ENCODE measurements around the gene IFT80.
"Not testable (repeated sequence)": the region's sequence is repeated elsewhere in the genome, so short reads cannot be mapped to it uniquely, and the experiment has no call there.

The IFT80 gene

DNA sequence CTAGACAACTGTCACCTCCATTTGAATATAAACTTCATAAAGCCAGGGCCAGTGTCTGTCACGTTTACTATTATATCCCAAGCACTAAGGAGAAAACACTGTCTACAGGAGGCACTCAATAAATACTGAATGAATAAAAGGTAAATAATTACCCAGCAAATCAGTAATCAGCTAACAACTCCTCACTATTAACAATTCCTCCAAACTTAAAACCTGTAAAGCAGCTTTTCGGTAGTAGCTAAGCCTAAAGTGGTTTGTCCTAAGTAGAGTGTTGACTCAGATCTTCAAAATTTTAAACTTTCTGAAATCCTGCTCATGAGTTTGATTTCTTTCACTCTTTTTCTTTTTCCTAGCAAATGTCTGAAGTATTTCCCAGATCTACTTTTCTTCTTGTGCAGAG lies 133.9 kb downstream of the IFT80 start:
- no peak for DNase-seq (ENCODE audit: low read depth)

DNA sequence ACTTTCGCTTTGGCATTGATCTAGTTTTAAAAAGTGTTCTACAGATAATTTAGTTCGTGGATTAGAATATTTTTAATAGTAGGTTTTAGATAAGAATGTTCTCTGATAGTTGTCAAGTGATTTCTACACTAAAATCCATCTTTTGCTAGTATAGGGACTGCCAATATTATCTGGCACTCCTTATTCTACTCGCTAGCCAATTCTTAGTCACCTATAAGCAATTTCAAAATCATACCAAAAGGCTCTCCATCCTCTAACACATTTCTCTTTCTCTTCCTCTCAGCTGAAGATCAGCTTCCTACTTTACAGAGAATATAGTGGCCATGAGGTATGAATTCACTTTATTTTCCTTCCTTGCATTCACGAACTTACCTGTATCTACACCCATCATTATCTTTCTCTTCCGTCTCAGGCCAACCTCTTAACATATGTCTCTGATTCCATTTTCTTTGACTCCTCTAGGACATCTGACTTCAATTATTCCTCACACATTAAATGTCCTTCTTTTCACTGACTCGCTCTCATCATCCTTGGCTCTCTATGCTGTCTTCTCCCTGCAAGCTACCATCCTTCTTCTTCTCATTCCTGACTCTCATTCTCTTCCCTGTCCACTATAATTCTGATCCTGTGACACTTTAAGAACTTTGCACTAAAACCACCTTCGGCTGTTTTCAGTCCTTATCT lies 138.3 kb downstream of the IFT80 start:
- no peak for DNase-seq (ENCODE audit: low read depth)

DNA sequence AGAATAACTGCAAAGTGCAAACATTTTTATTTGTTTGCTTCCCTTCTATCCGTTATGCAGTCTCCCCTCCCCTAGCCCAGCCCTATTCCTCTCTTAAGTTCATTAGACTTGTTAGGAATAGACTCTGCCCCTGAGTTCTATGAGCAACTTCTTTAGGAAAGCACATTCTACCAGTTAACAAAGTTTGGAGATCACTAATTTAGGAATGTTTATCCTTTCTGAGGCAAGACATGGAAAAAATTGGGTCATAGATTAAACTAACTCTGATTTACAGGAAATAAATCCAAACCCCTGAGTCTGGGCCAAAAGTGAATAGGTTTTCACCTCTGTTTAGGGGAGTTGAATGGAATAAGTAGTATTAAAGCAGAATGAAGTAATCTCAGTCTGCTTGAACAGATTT lies 139.4 kb downstream of the IFT80 start:
- DNase-seq (ENCODE audit: low read depth): no peak

DNA sequence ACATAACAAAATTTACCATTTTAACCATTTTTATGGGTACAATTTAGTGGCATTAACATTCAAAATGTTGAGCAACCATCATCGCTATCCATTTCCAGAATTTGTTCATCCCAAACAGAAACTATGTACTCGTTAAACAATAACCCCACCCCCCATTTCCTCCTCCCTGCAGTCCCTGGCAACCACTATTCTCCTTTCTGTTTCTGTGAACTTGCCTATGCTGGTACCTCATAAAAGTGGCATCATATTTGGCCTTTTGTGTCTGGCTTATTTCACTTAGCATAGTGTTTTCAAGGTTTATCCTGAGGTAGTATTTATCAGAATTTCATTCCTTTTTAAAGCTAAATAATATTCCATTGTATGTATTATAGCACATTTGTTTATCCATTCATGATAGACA lies 141.4 kb downstream of the IFT80 start:
- no peak for DNase-seq (ENCODE audit: low read depth)

DNA sequence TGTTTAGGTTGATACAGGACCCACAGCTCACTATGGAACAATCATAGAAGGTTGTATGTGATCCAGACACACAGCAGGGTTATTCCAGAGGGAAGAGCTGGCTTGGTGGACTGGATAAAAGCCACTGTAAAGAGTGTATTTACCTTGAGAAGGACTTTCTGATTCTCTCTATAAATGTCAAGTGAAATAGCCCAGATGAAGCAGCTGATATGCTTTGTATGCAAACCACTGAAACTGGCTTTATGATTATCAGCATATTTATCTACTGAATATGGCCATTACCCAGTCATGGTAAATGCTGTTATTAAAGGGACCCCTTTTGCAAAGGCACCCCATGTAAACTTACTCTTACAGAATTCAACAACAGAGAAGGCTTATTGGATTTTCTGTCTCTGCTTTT lies 145.7 kb downstream of the IFT80 start:
- no peak for DNase-seq (ENCODE audit: low read depth)

DNA sequence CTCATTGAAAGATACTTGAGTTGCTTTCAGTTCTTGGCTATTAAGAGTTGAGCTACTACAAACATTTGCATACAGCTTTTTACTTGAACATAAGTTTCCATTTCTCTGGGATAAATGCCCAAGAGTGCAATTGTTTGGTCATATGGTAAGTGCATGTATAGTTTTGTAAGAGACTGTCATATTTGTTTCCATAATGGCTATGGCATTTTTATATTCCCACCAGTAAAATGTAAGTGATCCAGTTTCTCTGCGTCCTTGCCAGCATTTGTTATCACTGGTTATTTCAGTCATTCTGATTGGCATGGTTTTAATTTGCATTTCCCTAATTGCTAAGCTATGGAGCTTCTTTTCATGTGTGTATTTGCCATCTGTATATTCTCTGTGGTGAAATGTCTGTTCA lies 151.3 kb downstream of the IFT80 start:
- DNase-seq (ENCODE audit: low read depth): no peak

DNA sequence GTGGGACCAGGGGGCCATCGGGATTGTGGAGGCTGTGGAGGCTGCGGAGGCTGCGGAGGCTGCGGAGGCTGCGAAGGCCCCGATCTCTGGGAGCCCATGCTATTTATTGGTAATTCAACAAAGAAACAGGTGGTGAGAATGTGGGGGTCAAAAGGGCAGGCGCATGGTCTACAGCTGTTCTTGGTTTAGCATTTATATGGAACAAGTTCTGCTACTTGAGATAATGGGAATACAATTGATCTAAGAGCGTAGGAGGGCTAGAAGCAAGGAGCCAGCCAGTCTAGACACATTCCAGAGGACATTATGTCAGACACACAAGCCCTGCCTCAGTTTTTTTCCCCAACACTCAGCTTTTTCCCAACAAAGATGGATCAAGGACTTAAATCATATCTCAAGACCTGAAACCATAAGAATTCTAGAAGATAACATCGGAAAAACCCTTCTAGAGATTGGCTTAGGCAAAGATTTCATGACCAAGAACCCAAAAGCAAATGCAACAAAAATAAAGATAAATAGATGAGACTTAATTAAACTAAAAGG lies 153.7 kb downstream of the IFT80 start:
- no peak for DNase-seq (ENCODE audit: low read depth)

DNA sequence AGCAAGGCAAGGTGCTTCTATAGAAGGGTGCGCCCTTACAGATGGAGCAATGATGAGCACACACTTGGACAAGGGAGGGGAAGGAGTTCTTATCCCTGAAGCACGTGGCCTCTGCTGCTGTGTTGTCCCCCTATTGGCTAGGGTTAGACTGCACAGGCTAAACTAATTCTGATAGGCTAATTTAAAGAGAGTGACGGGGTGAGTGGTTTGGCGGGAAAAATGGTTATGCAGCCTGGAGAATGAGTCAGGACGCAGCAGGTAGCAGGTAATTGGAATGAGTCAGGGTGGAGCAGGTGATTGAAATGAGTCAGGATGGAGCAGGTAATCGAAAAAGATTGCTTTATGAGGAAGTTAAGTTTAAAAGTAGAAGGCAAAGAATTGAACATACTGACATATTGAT lies 158.3 kb downstream of the IFT80 start:
- DNase-seq (ENCODE audit: low read depth): not testable (repeated sequence)

DNA sequence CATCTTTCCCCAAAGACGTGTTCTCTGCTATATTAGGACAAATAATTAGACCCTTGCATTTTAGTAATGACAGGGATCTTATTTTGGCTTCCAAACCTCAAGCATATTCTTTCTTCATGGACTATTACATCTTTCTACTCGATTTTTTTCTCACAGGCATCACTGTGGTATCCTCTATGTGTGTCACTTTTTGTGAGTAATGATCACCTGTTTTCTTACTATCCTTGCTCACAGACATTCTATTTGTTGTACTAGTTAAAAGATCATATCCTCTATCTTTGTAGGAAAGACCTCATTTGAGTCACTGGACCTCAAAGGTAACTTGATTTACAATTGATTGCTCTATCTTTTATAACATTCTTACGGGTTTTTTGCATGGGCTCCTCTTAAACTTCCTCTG lies 167.0 kb downstream of the IFT80 start:
- DNase-seq (ENCODE audit: low read depth): no peak

DNA sequence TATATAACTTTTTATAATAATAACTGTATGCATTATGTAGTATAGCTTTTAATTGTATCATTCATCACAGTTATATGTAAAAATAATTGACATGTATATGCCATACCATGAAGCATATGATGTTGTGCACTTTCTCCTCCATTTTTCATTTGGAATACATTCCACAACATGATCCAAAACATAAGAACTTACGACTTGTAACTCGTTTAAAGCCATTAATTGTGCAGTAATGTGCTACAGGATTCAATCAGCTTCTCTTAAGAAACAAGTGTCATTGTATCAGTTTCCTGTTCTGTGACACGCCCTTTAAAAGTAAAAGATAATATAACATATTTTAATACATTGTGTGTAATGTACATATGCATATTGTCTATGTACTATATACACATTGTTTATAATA lies 171.6 kb downstream of the IFT80 start:
- DNase-seq (ENCODE audit: low read depth): no peak

DNA sequence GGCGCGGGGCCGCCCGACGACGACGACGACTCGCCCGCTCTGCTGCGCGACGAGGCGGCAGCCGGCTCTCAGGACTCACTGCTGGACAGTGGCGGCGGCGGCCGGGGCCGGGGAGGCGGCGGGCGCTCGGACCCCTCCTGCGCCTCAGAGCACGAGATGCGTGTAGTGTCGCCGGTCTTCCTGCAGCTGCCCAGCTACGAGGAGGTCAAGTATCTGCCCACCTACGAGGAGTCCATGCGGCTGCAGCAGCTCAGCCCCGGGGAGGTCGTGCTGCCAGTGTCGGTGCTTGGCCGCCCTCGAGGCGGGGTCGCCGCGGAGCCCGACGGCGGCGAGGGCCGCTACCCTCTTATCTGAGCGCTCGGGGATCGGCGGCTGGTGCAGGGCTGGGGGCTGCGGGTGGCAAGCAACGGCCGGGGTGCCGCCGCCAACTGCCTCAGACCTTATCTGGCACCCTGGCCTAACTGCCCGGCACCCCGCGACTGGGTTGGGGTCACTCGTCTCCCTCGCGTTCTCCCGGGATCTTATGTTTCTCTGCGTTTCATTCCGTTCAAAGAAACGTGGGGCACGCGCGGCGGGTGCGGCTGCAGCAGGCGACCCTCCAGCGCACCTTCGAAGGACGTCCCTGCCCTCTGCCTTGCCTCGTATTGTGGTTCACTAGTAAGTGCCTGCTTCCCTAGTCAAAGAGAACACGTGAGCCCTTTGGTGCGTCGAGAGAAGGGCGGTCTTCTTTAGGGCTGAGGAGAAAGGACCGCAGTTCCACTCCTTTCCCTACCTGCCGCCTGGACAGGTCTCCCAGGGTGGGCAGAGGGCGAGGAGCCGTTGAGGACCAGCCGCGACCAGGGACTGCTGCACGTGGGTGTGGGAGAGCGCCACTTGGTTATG lies 172.8 kb downstream of the IFT80 start:
- no peak for DNase-seq (ENCODE audit: low read depth)

DNA sequence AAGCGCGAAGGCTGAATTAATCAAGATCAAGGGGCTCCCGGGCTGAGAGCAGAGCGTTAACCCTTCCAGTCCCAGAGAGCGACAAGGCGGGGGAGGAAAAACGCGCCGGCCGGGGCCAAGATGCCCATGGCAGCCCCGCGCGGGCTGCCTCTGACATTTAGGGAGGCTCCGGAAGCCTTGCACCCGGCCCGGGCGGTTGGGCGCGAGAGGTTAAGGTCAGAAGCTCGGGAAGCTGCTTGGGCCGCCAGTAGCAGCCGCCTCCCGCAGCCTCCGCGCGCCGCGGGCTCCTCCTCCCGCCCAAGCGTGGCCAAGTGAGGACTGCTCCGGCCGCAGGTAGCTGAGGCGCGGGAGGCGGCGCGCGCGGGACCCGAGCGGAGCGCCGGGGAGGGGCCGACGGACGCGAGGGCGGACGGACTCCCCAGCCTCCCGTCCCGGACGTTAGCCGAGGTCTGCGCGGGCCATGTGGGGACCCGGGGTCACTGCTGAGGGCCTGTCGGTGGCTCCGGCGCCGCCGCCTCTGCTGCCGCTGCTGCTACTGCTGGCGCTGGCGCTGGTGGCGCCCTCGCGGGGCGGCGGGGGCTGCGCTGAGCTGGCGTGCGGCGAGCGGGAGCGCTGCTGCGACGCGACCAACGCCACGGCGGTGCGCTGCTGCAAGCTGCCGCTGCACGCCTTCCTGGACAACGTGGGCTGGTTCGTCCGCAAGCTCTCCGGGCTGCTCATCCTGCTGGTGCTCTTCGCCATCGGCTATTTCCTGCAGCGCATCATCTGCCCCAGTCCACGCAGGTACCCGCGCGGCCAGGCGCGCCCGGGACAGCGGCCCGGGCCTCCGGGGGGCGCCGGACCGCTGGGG lies 173.6 kb downstream of the IFT80 start, which contains the start of gene C3orf80:
Gene C3orf80, plus strand, starts transcription at position 247 of the 850 bp plus-strand sequence. Its CDS starts 214 bp downstream, at position 461.
- no peak for DNase-seq (ENCODE audit: low read depth)

DNA sequence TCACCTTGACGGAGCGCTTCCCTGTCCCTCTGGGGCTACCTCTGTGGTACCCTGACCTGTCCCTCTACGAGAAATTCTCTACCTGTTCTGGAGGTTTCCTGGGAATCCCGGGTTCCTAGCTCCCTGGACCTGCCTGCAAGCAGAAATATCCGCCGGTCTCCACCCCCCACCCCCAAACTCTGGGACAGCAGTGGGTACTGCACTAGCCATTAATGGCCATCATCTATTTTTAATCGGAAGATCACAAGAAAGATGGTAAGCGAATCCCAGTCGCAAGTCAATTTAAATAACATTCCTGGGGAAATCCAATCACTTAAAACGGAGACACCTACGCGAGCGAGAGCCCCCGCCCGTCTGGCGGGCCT lies 174.2 kb downstream of the IFT80 start:
- DNase-seq (ENCODE audit: low read depth): no peak

DNA sequence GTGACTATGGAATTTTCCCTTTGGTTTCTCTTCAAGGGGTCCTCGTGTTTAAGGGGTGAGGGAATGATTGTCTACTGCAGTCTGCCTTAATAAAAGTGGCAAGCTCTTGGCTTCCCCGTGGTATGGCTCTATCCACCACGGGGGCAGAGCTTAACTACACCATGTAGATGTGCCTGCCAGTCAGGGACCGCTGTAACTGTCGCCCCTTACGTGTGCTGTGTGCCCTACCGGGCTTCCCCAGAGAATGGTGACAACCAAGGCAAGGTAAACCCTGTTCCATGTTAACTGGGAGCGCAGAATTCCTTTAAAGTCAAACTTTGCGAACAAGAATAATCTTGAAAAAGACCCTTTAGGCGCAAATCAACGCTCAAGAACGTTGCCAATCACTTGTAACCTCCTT lies 174.8 kb downstream of the IFT80 start:
- no peak for DNase-seq (ENCODE audit: low read depth)

DNA sequence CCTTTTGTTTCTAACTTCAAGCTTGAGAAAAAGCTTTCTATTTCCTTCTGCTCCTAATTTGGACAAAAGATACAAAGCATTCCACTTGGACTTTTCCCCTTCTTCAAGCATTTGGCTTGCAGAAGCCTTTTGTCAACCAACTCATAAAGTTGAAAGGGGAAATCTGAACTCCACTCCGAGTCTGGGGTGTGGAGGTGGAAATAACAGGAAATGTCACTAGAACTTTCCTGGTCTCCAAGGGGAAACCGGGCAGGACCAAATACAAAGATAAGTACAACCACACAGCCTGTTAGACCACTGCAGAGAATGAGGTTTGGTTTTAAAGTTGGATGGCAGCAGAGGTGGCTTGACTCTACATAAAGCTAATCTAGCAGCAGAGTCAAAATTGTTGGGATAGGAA lies 178.0 kb downstream of the IFT80 start:
- DNase-seq (ENCODE audit: low read depth): no peak

DNA sequence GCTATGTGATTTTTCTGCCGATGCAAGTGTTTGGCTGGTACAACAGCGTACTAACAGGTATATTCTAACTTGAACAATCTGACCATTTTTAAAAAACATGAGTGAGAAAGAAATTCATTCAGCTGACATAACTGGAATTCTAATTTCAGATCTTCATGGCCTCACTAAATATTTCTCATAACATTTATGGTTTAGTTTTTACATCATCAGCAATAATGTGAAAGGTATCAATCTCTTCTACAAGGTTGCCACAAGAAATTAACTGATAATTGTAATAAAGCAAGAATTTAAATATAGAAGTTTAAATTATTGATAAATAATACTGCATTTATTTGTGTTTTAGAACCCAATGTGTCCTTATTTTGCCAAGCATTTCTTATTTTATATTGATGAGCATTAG lies 179.0 kb downstream of the IFT80 start:
- no peak for DNase-seq (ENCODE audit: low read depth)

DNA sequence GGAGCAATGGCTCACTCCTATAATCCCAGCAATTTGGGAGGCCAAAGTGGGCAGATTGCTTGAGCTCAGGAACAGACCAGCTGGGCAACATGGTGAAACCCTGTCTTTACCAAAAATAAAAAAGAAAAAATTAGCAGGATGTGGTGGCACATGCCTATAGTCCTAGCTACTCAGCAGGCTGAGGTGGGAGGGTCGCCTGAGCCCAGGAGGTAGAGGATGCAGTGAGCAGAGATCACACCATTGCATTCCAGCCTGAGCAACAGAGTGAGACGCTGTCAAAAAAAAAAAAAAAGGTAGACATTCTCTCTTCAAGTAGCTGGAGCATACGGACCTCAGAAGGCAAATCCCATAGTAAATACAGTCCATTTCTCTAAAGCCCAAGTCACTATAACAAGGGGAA lies 180.9 kb downstream of the IFT80 start:
- no peak for DNase-seq (ENCODE audit: low read depth)

DNA sequence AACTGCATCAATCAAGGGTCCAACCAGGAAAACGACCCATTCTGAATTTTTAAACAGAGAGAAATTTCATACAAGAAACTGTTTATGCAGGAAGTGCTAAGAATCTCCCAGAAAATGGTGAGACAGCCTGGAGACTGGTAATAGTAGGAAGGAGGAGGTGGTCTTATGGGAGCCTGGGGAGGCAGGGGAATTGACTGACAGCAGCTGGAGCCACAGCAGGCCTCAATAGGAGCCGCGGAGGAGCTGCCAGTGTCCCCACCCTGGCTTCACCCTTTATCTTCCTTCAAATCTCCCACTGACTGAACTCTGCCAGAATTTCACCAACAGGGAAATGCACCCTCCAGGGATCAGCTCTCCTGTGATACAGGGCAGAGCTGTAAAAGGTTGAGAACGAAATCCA lies 181.3 kb downstream of the IFT80 start:
- no peak for DNase-seq (ENCODE audit: low read depth)

DNA sequence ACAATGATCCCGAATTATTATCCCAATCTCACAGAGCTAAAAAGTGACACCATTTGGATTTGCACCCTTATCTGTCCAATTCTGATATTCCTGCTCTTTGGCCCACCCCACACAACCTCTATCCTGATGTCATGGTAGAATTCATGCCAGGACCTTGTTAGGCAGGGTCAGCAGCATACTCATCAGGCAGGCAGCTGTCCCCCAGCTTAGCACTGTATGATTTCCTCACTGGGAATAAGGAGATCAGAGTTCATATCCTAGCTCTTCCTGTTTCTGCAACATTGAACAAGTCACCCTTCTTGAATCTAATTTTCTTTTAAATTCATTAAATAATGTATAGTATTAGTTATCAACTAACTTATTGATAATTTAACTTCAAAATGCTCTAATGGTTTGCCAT lies 185.8 kb downstream of the IFT80 start:
- no peak for DNase-seq (ENCODE audit: low read depth)

DNA sequence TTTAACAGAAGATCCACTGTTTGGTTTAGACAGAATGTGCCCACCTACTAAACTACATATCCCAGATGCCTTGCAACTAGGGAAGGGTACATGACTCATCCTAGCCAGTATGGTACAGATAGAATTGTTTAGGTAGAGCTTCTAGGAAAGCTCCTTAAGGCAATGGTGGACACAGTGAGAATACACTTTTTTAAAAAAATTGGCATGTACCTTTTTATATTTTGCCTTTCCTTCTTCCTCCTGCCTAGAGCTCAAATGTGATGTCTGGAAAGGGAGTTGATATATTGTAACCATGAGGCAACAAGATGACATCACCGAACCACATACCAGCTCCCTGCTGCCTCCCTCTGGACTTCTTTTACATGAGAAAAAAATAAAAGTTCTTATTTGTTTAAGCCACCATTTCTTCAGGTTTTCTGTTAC lies 188.2 kb downstream of the IFT80 start:
- DNase-seq (ENCODE audit: low read depth): no peak

DNA sequence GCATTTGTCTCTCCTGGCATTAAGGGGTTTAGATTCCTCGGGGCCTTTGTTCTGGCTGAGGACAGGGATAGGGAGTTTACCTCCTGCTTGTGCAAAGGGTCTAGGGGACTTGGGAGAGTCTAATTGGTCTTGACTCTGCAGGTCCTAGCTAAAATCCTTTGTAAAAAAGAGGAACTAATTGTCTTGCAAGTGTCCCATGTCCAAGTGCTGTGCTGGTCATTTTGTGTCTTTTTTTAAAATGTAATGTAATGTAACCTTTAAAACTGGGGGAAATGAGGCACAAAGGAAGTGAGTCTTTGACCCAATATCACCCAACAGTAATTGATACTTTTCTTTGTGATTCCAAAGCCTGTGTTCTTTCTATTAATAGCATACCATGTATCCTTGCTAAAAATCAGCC lies 188.7 kb downstream of the IFT80 start:
- DNase-seq (ENCODE audit: low read depth): no peak

Data from stimulated activated CD8-positive, alpha-beta memory T cell treated with anti-CD3 and anti-CD28 coated beads, Interleukin-7, amount 100 ng/mL, for 24 hours (primary cell).